Central memory CD8-positive, alpha-beta T cell (primary cell): ENCODE measurements around the gene TTC38.

Experiments
- ATAC-seq: fragments of 150-1000 bp; cut with Tn5 transposase; replicated peaks from 2 replicates; pipeline ENCODE4 v1.10.0; 2022; ENCODE audit warnings: mild to moderate bottlenecking, moderate FRiP score, moderate number of reproducible peaks; ENCODE audit not compliant: poor library complexity, severe bottlenecking; ENCODE audit errors: extremely low read depth
- DNase-seq, 2 donors: peaks; one replicate each; pipeline ENCODE4 v3.0.0; 2021; ENCODE audit warnings: low spot score in 2 of 2
- H3K27ac Mint-ChIP-seq: one replicate; pipeline ENCODE4 v1.8.0; 2022; ENCODE audit warnings: low read depth, mild to moderate bottlenecking, moderate library complexity, mixed read lengths
- H3K27me3 Mint-ChIP-seq: one replicate; pipeline ENCODE4 v1.8.0; 2022; ENCODE audit warnings: mixed read lengths
- H3K36me3 Mint-ChIP-seq: one replicate; pipeline ENCODE4 v1.8.0; 2022; ENCODE audit warnings: mild to moderate bottlenecking, moderate library complexity, mixed read lengths; ENCODE audit not compliant: insufficient read depth
- H3K4me1 Mint-ChIP-seq: one replicate; pipeline ENCODE4 v1.8.0; 2022; ENCODE audit warnings: mixed read lengths
- H3K4me3 Mint-ChIP-seq: one replicate; pipeline ENCODE4 v1.8.0; 2022; ENCODE audit warnings: mild to moderate bottlenecking, moderate library complexity, mixed read lengths
- H3K9me3 Mint-ChIP-seq: one replicate; pipeline ENCODE4 v1.8.0; 2022; ENCODE audit warnings: mixed read lengths

TTC38 gene

GRCh38 chr22:46335201-46336118 lies 67.7 kb downstream of the TTC38 start, which contains the start of gene TRMU:
Gene TRMU, plus strand, starts transcription at chr22:46335714. Its CDS starts 51 bp downstream, at chr22:46335765.
- ATAC-seq (peak; percentile 77), DNase-seq (peak; percentile 30 to 56)
- no peaks in the 10 kb centered on the region for H3K9me3 Mint-ChIP-seq
- H3K4me3 Mint-ChIP-seq = peak within 1 kb of the TSS; percentile 95
- H3K27ac Mint-ChIP-seq = peak within 1 kb of the TSS; percentile 89
- H3K27me3 Mint-ChIP-seq = no peaks in the 10 kb centered on the region
- H3K4me1 Mint-ChIP-seq = peaks cover 35% of the 10 kb centered on the region
- peaks cover 25% of the 10 kb centered on the region for H3K36me3 Mint-ChIP-seq

- Mint-ChIP-seq H3K27me3 (no peaks in the 10 kb centered on the region), H3K9me3 (no peaks in the 10 kb centered on the region), H3K36me3 (peaks cover 27% of the 10 kb centered on the region), H3K4me3 (peak overlapping the region; percentile 95), H3K4me1 (peaks cover 35% of the 10 kb centered on the region), H3K27ac (peak overlapping the region; percentile 89)
- ATAC-seq = peak; percentile 22
- DNase-seq = no peak
Observed at GRCh38 chr22:46336119-46337078, 68.6 kb downstream of the TTC38 start.

GRCh38 chr22:46337870-46338269 lies 70.1 kb downstream of the TTC38 start:
- Mint-ChIP-seq H3K4me3 (no peak overlapping the region), H3K27ac (no peak overlapping the region), H3K4me1 (peaks cover 35% of the 10 kb centered on the region), H3K27me3 (no peaks in the 10 kb centered on the region), H3K9me3 (no peaks in the 10 kb centered on the region), H3K36me3 (peaks cover 36% of the 10 kb centered on the region)
- no peak for ATAC-seq
- no peak for DNase-seq

DNA sequence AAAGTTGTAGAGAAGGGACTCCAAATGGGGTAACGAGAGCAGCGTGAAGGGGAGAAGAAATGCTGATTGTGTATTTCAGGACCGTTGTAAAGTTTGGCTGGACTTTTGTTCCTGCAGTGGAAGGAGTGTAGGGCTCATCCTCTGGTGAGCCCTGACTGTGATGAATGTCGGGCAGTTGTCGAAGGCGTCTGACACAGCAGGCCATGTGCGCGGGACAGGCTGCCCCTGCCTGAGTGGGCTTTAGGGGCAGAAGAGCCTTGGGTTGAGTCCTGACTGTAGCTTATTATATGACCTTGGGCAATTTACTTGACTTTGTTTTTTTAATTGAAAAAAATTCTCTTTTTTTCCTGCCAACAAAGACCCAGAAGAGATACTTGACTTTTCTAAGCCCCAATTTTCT lies 70.8 kb downstream of the TTC38 start:
- ATAC-seq = no peak
- Mint-ChIP-seq H3K27ac (no peak overlapping the region), H3K36me3 (peaks cover 42% of the 10 kb centered on the region)

GRCh38 chr22:46339956-46340355 lies 72.1 kb downstream of the TTC38 start:
- ATAC-seq = no peak
- no peak overlapping the region for H3K27ac Mint-ChIP-seq
- no peaks in the 10 kb centered on the region for H3K27me3 Mint-ChIP-seq
- no peak for DNase-seq
- H3K36me3 Mint-ChIP-seq = peaks cover 46% of the 10 kb centered on the region
- H3K9me3 Mint-ChIP-seq = no peaks in the 10 kb centered on the region
- H3K4me1 Mint-ChIP-seq = peaks cover 43% of the 10 kb centered on the region
- H3K4me3 Mint-ChIP-seq = no peak overlapping the region

More for the DNA sequence above, 70.8 kb downstream of the TTC38 start:
- Mint-ChIP-seq H3K27me3 (no peaks in the 10 kb centered on the region), H3K4me3 (no peak overlapping the region), H3K9me3 (no peaks in the 10 kb centered on the region), H3K4me1 (peaks cover 35% of the 10 kb centered on the region)
- DNase-seq = no peak

DNA sequence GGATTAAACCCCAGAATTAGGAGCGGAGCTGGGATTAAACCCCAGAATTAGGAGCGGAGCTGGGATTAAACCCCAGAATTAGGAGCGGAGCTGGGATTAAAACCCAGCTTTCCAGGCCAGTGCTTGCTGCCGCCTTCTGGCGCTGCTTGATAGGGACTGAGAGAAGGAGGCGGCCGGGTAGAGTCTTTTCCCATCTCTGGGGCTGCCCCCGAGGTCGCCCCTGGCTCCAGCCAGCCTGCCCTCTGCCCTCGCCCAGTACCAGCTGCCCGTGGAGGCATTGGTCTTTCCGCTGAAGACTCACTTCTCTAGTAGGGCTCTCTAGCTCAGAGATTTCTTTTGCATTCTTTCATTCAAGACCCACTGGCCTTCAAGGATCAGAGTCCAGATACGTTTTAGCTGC lies 72.9 kb downstream of the TTC38 start:
- ATAC-seq (no peak), DNase-seq (no peak)
- H3K36me3 Mint-ChIP-seq = peaks cover 49% of the 10 kb centered on the region
- peaks cover 43% of the 10 kb centered on the region for H3K4me1 Mint-ChIP-seq
- H3K9me3 Mint-ChIP-seq = no peaks in the 10 kb centered on the region
- no peak overlapping the region for H3K27ac Mint-ChIP-seq
- no peaks in the 10 kb centered on the region for H3K27me3 Mint-ChIP-seq
- H3K4me3 Mint-ChIP-seq = no peak overlapping the region
